GM12873 (cell line): Measurements from ENCODE around the gene SOX14.

Experiments used
- TF ChIP-seq, protein P1 (sequence below): IDR thresholded peaks from 2 replicates; pipeline ENCODE4 v1.5.1; 2012; ENCODE audit warnings: low read depth, mild to moderate bottlenecking, moderate library complexity, low read length, control low read depth; ENCODE audit not compliant: insufficient read depth; ENCODE audit errors: missing control alignments

Gene SOX14

GRCh38 chr3:137764563-137765309 lies 621 bp downstream of the SOX14 start:
- TF ChIP-seq, protein P1, sequence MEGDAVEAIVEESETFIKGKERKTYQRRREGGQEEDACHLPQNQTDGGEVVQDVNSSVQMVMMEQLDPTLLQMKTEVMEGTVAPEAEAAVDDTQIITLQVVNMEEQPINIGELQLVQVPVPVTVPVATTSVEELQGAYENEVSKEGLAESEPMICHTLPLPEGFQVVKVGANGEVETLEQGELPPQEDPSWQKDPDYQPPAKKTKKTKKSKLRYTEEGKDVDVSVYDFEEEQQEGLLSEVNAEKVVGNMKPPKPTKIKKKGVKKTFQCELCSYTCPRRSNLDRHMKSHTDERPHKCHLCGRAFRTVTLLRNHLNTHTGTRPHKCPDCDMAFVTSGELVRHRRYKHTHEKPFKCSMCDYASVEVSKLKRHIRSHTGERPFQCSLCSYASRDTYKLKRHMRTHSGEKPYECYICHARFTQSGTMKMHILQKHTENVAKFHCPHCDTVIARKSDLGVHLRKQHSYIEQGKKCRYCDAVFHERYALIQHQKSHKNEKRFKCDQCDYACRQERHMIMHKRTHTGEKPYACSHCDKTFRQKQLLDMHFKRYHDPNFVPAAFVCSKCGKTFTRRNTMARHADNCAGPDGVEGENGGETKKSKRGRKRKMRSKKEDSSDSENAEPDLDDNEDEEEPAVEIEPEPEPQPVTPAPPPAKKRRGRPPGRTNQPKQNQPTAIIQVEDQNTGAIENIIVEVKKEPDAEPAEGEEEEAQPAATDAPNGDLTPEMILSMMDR: no peak

GRCh38 chr3:137765310-137766033 lies 1.4 kb downstream of the SOX14 start:
- TF ChIP-seq, protein P1: no peak

GRCh38 chr3:137766041-137766875 lies 2.1 kb downstream of the SOX14 start:
- TF ChIP-seq, protein P1: no peak

DNA sequence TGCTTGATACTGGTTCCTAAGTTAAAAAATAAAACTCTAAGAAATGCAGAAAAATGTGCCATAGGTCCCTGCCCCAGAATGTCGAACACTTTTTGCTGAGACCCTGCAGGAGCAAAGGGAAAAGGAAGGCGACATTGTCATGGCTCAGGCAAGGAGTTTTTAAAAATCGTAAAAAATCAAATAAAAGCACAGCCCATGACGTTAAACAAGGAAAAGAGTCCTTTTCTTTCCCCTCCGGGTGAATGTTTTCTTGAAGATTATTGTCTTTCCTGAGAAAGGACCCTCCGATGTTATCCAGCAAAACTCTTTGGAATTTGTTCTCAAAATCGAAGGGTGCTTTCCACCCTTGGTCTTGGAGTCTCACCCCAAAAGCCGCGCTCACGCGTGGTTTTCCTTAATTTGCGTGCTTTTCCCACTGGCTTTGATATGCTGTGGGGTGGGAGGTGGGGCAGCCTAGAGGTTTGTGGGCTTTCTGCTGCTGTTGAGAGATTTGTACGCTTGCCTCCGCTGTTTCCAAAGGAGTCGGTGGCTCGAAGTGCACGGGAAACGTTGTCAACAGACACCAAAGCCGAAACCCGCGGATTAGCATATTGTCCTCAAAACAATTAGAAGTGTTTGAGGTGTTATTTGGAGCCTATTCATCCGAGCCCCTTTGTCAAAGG lies 2.9 kb downstream of the SOX14 start:
- TF ChIP-seq, protein P1: no peak

GRCh38 chr3:137767538-137768360 lies 3.6 kb downstream of the SOX14 start:
- TF ChIP-seq, protein P1: no peak

DNA sequence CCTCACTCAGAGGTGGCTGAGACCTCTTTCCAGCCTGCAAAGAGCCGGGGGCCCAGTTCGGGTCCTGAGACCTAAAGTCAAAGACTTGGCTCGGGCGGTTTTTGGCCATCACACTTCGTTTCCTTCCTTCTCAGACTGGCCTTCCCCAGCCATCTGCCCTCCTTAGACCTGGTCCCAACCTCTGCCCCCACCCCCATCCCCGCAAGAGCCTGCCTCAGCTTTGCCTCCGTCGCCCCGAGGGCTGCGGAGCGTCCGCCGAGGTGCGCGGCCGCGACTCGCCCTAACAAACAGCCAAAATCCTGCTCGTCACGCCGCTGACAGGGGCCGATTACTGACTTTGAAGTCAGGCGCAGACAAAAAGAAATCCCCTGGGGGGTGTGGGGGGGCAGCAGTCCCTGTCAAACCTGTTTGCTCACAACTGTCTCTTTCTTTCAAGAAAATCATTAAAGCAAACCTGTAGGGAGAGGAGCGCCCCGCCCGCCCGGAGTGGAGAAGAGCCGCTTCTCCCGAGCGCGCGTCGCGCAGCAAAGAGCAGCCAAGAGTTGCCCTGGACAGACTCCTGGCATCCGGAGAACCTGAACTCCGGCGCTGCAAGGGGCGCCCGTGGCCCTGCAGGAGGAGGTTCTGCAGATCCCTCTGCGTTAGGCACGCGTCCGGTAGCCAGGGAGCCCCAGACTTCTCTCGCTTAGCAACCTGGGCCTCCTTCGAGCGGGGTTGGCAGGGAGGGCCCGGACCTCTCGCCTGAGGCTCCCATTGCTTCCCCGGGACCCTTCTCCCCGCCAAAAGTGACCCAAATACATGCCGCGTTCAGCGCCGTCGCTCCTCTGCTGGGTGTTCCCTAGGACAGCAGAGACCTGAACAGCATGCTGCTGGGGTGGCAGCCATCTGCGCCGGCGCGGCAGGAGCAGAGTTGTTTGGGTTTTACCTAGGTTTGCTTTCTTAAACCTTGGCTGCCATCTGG lies 4.5 kb downstream of the SOX14 start:
- TF ChIP-seq, protein P1: no peak
